Transverse colon (tissue), 3 donors: ENCODE results near the gene GLIS1.

Experiments
- CTCF ChIP-seq, 5 experiments: fragments of 200-600 bp in 3 of 5; fragments of 450-650 bp in 2 of 5; sonication (generic) in 3 of 5; IDR thresholded peaks; 1 replicate in 2 of 5; 2 replicates in 3 of 5; pipeline ENCODE4 v1.5.1; 2016 to 2017; ENCODE audit warnings: antibody characterized with exemption in 5 of 5, inconsistent platforms in 3 of 5, mild to moderate bottlenecking in 2 of 5, moderate library complexity in 1 of 5
- EP300 ChIP-seq: sonication (generic); formaldehyde crosslinking; IDR thresholded peaks from one replicate; pipeline ENCODE4 v1.6.1; 2017; ENCODE audit warnings: antibody characterized with exemption, low read depth

- no peak for TF ChIP-seq CTCF (IDR thresholded peaks at IDR 0.05)
- no peak for TF ChIP-seq EP300
Observed at GRCh38 chr1:53665996-53666395, 73.0 kb downstream of the GLIS1 start.
